HepG2 (cell line): Measurements from ENCODE around the gene PRKCE. TPM values are rescaled to one million over a fixed set of nuclear protein-coding genes. Genes with fewer than 3 reads are reported as not detected.

Experiments
- EP300 ChIP-seq, 3 experiments: sonication (generic) in 1 of 3; formaldehyde crosslinking in 1 of 3; IDR thresholded peaks; 2 replicates each; pipeline versions ENCODE4 v1.5.1 to v1.6.1; 2011 to 2020; ENCODE audit warnings: low read depth in 2 of 3, low read length in 2 of 3, borderline replicate concordance in 1 of 3, improper control_type of control experiment in 1 of 3, mild to moderate bottlenecking in 1 of 3, missing genetic modification reagents in 1 of 3, moderate library complexity in 1 of 3
- FOXA1 ChIP-seq, 2 experiments: fragments of 450-650 bp in 1 of 2; sonication (generic) in 1 of 2; formaldehyde crosslinking in 1 of 2; IDR thresholded peaks; 2 replicates each; pipeline versions ENCODE4 v1.4.0 to v1.6.1; 2016 to 2020; ENCODE audit warnings: missing genetic modification reagents in 1 of 2
- FOXA3 ChIP-seq: IDR thresholded peaks from 2 replicates; pipeline ENCODE4 v1.6.1; 2016; ENCODE audit warnings: missing genetic modification reagents, missing compliant biosample characterization
- FOXJ3 ChIP-seq: sonication (generic); formaldehyde crosslinking; IDR thresholded peaks from 2 replicates; pipeline ENCODE4 v1.4.0; 2020; ENCODE audit warnings: missing genetic modification reagents, mild to moderate bottlenecking, borderline replicate concordance
- GFI1 ChIP-seq: sonication (generic); formaldehyde crosslinking; IDR thresholded peaks from 2 replicates; pipeline ENCODE4 v1.5.0; 2020; ENCODE audit warnings: missing genetic modification reagents, mild to moderate bottlenecking, borderline replicate concordance
- HNF4A ChIP-seq: sonication (generic); formaldehyde crosslinking; IDR thresholded peaks from 2 replicates; pipeline ENCODE4 v1.4.0; 2020; ENCODE audit warnings: missing genetic modification reagents
- HNF4G ChIP-seq, 2 experiments: sonication (generic) in 1 of 2; formaldehyde crosslinking in 1 of 2; IDR thresholded peaks; 2 replicates each; pipeline versions ENCODE4 v1.4.0 to v1.6.1; 2011 to 2020; ENCODE audit warnings: borderline replicate concordance in 2 of 2, low read depth in 2 of 2, mild to moderate bottlenecking in 2 of 2, low read length in 1 of 2, missing genetic modification reagents in 1 of 2, moderate library complexity in 1 of 2
- ISL2 ChIP-seq: sonication (generic); formaldehyde crosslinking; IDR thresholded peaks from 2 replicates; pipeline ENCODE4 v1.5.0; 2020; ENCODE audit warnings: missing genetic modification reagents
- MED1 ChIP-seq: sonication (generic); formaldehyde crosslinking; IDR thresholded peaks from 2 replicates; pipeline ENCODE4 v1.4.0; 2020; ENCODE audit warnings: missing genetic modification reagents
- NCOR1 ChIP-seq: fragments of 200-600 bp; sonication (generic); IDR thresholded peaks from 2 replicates; pipeline ENCODE4 v1.7.0; 2017; ENCODE audit warnings: antibody characterized with exemption, low read length, borderline replicate concordance
- ZNF326 ChIP-seq: sonication (generic); formaldehyde crosslinking; IDR thresholded peaks from 2 replicates; pipeline ENCODE4 v1.4.0; 2020; ENCODE audit warnings: missing genetic modification reagents, borderline replicate concordance
- polyA plus RNA-seq, 8 experiments: library from polyadenylated mRNA; depleted of rRNA in 3 of 8; stranded (reverse) in 7 of 8; unstranded in 1 of 8; fragments of >200 nt; fragmentation: Illumina TruSeq in 4 of 8; extraction: Trizol in 4 of 8; gene quantifications; 2 replicates each; pipeline versions ENCODE4 v1.2.1 to v1.2.3, GENCODE V29; 2011 to 2016; ENCODE audit warnings: low read depth in 4 of 8, missing spikeins in 1 of 8, mixed read lengths in 1 of 8; ENCODE audit not compliant: insufficient read depth in 1 of 8
- total RNA-seq, 5 experiments: library from RNA; depleted of rRNA; stranded (reverse); fragments of >200 nt; fragmentation: Illumina TruSeq; extraction: Trizol; gene quantifications; 2 replicates each; pipeline ENCODE4 v1.2.3, GENCODE V29; 2016; ENCODE audit warnings: low read depth in 1 of 5
- TF ChIP-seq, protein P1 (sequence below): sonication (generic); formaldehyde crosslinking; conservative IDR thresholded peaks from 2 replicates; pipeline ENCODE4 v1.4.0; 2020; ENCODE audit warnings: missing genetic modification reagents
- TF ChIP-seq, protein P2 (sequence below), 2 experiments: sonication (generic) in 1 of 2; formaldehyde crosslinking in 1 of 2; IDR thresholded peaks; 2 replicates each; pipeline versions ENCODE4 v1.4.0 to v1.6.1; 2018 to 2020; ENCODE audit warnings: missing genetic modification reagents in 2 of 2, borderline replicate concordance in 1 of 2, low read depth in 1 of 2, mild to moderate bottlenecking in 1 of 2, missing biosample characterization in 1 of 2
- TF ChIP-seq, protein P3 (sequence below): sonication (generic); formaldehyde crosslinking; IDR thresholded peaks from 2 replicates; pipeline ENCODE4 v1.4.0; 2020; ENCODE audit warnings: mild to moderate bottlenecking, missing genetic modification reagents
- TF ChIP-seq, protein P4 (sequence below): IDR thresholded peaks from 2 replicates; pipeline ENCODE4 v1.4.0; 2020; ENCODE audit warnings: mild to moderate bottlenecking, missing genetic modification reagents

The PRKCE gene
- total and polyA plus RNA-seq, 2 of the 13 experiments (the other 11 are each of a cell fraction or from before 2014, with no cell fraction given), result 1.0 to 3.9 TPM

DNA sequence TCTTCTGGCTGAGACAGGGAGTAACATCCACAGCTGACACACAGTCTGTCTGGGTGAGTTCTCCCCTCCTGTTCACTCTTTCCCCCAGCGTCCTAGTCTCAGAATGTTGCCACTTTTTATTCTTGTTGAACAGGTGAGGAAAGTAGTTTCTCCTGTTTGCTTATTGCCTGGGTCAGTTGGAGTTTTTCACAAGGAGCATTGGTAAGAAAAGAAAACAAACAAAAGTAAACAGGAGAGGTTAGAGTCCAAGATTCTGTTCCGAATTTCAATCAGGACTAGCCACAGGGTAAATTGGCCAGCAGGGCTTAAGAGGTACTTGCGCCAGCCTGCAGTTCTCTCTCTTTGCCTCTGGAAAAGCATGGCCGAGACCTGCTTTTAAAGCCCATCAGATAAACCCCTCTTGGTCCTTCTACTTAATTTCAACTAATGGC, 390.7 kb downstream of the PRKCE start (continued):
- TF ChIP-seq, protein P1, sequence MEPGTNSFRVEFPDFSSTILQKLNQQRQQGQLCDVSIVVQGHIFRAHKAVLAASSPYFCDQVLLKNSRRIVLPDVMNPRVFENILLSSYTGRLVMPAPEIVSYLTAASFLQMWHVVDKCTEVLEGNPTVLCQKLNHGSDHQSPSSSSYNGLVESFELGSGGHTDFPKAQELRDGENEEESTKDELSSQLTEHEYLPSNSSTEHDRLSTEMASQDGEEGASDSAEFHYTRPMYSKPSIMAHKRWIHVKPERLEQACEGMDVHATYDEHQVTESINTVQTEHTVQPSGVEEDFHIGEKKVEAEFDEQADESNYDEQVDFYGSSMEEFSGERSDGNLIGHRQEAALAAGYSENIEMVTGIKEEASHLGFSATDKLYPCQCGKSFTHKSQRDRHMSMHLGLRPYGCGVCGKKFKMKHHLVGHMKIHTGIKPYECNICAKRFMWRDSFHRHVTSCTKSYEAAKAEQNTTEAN (CRISPR knock-in tag), result 0 out of 2 replicates have a peak, but pooled peaks have one; percentile 34
- TF ChIP-seq FOXJ3 (CRISPR knock-in tag) (peak; percentile 56; the same call in 1 of the 2 replicates), ZNF326 (CRISPR knock-in tag) (no peak), FOXA3 (CRISPR knock-in tag) (peak; percentile 50; the same call in 1 of the 2 replicates), MED1 (CRISPR knock-in tag) (0 out of 2 replicates have a peak, but pooled peaks have one; percentile 16), NCOR1 (no peak), ISL2 (0 out of 2 replicates have a peak, but pooled peaks have one; percentile 25), HNF4G (IDR thresholded peaks at IDR 0.05; ENCODE audit: borderline replicate concordance, low read depth, low read length) (peak; percentile 19; the same call in 1 of the 2 replicates), HNF4G (CRISPR knock-in tag; IDR thresholded peaks at IDR 0.05; ENCODE audit: borderline replicate concordance, low read depth) (no peak), FOXA1 (IDR thresholded peaks at IDR 0.05) (no peak), FOXA1 (CRISPR knock-in tag; IDR thresholded peaks at IDR 0.05) (peak; percentile 54; the same call in 1 of the 2 replicates), EP300 (IDR thresholded peaks at IDR 0.05; ENCODE audit: low read depth in 2 of 2, low read length in 2 of 2) (peak in 1 of 2 experiments; percentile 26; a peak in 1 of 4 replicates), EP300 (CRISPR knock-in tag; IDR thresholded peaks at IDR 0.05; ENCODE audit: borderline replicate concordance) (no peak), GFI1 (CRISPR knock-in tag) (0 out of 2 replicates have a peak, but pooled peaks have one; percentile 38), HNF4A (CRISPR knock-in tag) (peak; percentile 59; the same call in 1 of the 2 replicates)
- TF ChIP-seq, protein P2, sequence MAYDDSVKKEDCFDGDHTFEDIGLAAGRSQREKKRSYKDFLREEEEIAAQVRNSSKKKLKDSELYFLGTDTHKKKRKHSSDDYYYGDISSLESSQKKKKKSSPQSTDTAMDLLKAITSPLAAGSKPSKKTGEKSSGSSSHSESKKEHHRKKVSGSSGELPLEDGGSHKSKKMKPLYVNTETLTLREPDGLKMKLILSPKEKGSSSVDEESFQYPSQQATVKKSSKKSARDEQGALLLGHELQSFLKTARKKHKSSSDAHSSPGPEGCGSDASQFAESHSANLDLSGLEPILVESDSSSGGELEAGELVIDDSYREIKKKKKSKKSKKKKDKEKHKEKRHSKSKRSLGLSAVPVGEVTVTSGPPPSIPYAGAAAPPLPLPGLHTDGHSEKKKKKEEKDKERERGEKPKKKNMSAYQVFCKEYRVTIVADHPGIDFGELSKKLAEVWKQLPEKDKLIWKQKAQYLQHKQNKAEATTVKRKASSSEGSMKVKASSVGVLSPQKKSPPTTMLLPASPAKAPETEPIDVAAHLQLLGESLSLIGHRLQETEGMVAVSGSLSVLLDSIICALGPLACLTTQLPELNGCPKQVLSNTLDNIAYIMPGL (CRISPR knock-in tag; IDR thresholded peaks at IDR 0.05; ENCODE audit: borderline replicate concordance in 1 of 2, low read depth in 1 of 2), result 0 out of 4 replicates have a peak, but pooled peaks of 1 of the 2 experiments have one; percentile 20
- TF ChIP-seq, protein P3, sequence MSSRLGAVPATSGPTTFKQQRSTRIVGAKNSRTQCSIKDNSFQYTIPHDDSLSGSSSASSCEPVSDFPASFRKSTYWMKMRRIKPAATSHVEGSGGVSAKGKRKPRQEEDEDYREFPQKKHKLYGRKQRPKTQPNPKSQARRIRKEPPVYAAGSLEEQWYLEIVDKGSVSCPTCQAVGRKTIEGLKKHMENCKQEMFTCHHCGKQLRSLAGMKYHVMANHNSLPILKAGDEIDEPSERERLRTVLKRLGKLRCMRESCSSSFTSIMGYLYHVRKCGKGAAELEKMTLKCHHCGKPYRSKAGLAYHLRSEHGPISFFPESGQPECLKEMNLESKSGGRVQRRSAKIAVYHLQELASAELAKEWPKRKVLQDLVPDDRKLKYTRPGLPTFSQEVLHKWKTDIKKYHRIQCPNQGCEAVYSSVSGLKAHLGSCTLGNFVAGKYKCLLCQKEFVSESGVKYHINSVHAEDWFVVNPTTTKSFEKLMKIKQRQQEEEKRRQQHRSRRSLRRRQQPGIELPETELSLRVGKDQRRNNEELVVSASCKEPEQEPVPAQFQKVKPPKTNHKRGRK (CRISPR knock-in tag), result no peak
- TF ChIP-seq, protein P4, sequence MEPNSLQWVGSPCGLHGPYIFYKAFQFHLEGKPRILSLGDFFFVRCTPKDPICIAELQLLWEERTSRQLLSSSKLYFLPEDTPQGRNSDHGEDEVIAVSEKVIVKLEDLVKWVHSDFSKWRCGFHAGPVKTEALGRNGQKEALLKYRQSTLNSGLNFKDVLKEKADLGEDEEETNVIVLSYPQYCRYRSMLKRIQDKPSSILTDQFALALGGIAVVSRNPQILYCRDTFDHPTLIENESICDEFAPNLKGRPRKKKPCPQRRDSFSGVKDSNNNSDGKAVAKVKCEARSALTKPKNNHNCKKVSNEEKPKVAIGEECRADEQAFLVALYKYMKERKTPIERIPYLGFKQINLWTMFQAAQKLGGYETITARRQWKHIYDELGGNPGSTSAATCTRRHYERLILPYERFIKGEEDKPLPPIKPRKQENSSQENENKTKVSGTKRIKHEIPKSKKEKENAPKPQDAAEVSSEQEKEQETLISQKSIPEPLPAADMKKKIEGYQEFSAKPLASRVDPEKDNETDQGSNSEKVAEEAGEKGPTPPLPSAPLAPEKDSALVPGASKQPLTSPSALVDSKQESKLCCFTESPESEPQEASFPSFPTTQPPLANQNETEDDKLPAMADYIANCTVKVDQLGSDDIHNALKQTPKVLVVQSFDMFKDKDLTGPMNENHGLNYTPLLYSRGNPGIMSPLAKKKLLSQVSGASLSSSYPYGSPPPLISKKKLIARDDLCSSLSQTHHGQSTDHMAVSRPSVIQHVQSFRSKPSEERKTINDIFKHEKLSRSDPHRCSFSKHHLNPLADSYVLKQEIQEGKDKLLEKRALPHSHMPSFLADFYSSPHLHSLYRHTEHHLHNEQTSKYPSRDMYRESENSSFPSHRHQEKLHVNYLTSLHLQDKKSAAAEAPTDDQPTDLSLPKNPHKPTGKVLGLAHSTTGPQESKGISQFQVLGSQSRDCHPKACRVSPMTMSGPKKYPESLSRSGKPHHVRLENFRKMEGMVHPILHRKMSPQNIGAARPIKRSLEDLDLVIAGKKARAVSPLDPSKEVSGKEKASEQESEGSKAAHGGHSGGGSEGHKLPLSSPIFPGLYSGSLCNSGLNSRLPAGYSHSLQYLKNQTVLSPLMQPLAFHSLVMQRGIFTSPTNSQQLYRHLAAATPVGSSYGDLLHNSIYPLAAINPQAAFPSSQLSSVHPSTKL (CRISPR knock-in tag), result peak; percentile 50; the same call in 1 of the 2 replicates
